A549 (cell line): ENCODE results near the gene THOC2.
"Not testable (repeated sequence)": the region's sequence is repeated elsewhere in the genome, so short reads cannot be mapped to it uniquely, and the experiment has no call there.

Experiments
- CTCF ChIP-seq: fragments of >200 bp; sonication (Bioruptor Twin); formaldehyde crosslinking; IDR thresholded peaks from 3 replicates; pipeline ENCODE4 v1.5.1; 2016
- GATA3 ChIP-seq: IDR thresholded peaks from 2 replicates; pipeline ENCODE4 v1.6.1; 2012; ENCODE audit warnings: borderline replicate concordance
- POLR2A ChIP-seq: IDR thresholded peaks from 2 replicates; pipeline ENCODE4 v1.6.1; 2012; ENCODE audit warnings: mild to moderate bottlenecking, low read length
- RAD21 ChIP-seq, 2 experiments: fragments of >200 bp in 1 of 2; sonication (Bioruptor Twin) in 1 of 2; formaldehyde crosslinking in 1 of 2; IDR thresholded peaks in 1 of 2; conservative IDR thresholded peaks in 1 of 2; 2 replicates in 1 of 2; 3 replicates in 1 of 2; pipeline ENCODE4 v1.6.1; 2012 to 2018; ENCODE audit warnings: inconsistent platforms in 1 of 2
- RFX5 ChIP-seq: fragments of 450-650 bp; IDR thresholded peaks from 2 replicates; pipeline ENCODE4 v1.7.1; 2014; ENCODE audit warnings: antibody characterized with exemption, mild to moderate bottlenecking, moderate library complexity
- RNF2 ChIP-seq: fragments of 200-600 bp; sonication (generic); IDR thresholded peaks from 2 replicates; pipeline ENCODE4 v1.6.1; 2016; ENCODE audit warnings: low read depth, mild to moderate bottlenecking, antibody characterized with exemption, moderate library complexity, borderline replicate concordance
- TP53 ChIP-seq: fragments of 250-450 bp; sonication (Bioruptor Pico); IDR thresholded peaks from 2 replicates; pipeline ENCODE4 v1.5.0; 2021; ENCODE audit warnings: mild to moderate bottlenecking, moderate library complexity

- TF ChIP-seq RFX5; GATA3; CTCF; RAD21 (conservative IDR thresholded peaks at IDR 0.05 in 1 of 2, IDR thresholded peaks at IDR 0.05 in 1 of 2); POLR2A; RNF2; TP53 (CRISPR knock-in tag): not testable (repeated sequence)
Measured at GRCh38 chrX:123757794-123758193, 24.9 kb upstream of the THOC2 start.
